ENCODE results near the gene NUDT2. TPM values are rescaled to one million over a fixed set of nuclear protein-coding genes. Genes with fewer than 3 reads are reported as not detected.

Gene NUDT2
- polyA plus RNA-seq: 62.6 and 88.3 TPM in 2 replicates
- polyA minus RNA-seq: 20.0 and 21.4 TPM in 2 replicates

DNA sequence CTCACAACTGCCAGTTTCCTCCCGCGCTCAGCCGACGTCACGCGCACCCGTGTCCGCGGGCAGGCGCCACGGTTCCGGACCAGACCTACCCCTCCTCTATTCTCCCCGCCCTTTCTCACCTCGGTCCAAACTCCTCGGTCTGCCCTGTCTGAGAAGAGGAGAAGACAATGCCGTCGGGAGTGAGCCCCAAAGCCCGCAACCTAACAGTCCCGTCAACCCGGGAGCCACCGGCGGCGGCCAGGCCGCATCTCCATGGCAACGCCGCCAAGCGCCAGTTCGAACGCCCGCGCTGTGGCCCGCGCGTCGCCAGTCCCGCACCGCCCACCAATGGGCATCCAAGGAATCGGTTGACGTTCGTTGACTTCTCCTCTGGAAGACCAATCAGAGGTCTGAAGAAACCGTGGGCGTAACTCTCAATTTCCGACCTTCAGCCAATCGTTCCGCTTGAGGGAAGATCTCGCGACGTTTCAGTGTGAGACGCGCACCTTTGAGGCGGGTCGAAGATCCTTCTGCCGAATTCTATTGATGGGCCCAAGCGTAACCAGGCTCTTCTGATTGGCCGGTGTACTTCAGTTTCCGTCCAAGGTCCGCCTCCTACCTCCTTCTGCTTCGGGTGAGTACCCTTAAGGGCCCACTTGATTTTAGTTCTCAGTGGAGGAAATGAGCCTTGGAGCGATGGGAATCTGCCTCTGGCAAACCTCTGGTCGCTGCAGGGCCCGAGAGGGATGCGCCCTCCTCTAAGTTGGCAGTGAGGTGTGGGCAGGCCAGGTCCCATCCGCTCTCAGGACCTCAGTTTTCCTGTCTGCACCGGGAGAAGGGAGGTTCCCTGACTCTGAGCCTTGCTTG, at the start of gene NUDT2, which contains the start of gene KIF24:
Gene NUDT2 (plus strand): TSS at position 583 of the 846 bp plus-strand sequence. CDS start 9,471 bp downstream, outside the sequence.
Gene KIF24 (minus strand): TSS at position 282 of the 846 bp plus-strand sequence. CDS start 17,922 bp downstream, outside the sequence.
- Histone ChIP-seq H3K27me3 (ENCODE audit: insufficient read depth, low read depth, low read length) (no peaks in the 10 kb centered on the region), H3K9ac (ENCODE audit: low read length) (peak within 1 kb of the TSS; percentile 83), H3K4me3 (ENCODE audit: low read length) (peak within 1 kb of the TSS; percentile 82), H3F3A (ENCODE audit: insufficient read depth, low read length, poor library complexity, severe bottlenecking) (no peaks in the 10 kb centered on the region), H3K36me3 (ENCODE audit: insufficient read depth, low read length) (no peaks in the 10 kb centered on the region), H4K20me1 (ENCODE audit: insufficient read depth) (no peaks in the 10 kb centered on the region), H3K27ac (ENCODE audit: low read length) (peak within 1 kb of the TSS; percentile 85), H2AFZ (ENCODE audit: low read depth, low read length) (peak within 1 kb of the TSS; percentile 73), H3K9me2 (ENCODE audit: insufficient read depth, low read length) (no peaks in the 10 kb centered on the region), H3K9me3 (ENCODE audit: low read length) (no peaks in the 10 kb centered on the region), H3K79me2 (replicated peaks; ENCODE audit: insufficient read depth, low read length) (peaks cover 19% of the 10 kb centered on the region), H3K4me2 (ENCODE audit: low read length) (peak within 1 kb of the TSS; percentile 87)
- TF ChIP-seq, protein P1, sequence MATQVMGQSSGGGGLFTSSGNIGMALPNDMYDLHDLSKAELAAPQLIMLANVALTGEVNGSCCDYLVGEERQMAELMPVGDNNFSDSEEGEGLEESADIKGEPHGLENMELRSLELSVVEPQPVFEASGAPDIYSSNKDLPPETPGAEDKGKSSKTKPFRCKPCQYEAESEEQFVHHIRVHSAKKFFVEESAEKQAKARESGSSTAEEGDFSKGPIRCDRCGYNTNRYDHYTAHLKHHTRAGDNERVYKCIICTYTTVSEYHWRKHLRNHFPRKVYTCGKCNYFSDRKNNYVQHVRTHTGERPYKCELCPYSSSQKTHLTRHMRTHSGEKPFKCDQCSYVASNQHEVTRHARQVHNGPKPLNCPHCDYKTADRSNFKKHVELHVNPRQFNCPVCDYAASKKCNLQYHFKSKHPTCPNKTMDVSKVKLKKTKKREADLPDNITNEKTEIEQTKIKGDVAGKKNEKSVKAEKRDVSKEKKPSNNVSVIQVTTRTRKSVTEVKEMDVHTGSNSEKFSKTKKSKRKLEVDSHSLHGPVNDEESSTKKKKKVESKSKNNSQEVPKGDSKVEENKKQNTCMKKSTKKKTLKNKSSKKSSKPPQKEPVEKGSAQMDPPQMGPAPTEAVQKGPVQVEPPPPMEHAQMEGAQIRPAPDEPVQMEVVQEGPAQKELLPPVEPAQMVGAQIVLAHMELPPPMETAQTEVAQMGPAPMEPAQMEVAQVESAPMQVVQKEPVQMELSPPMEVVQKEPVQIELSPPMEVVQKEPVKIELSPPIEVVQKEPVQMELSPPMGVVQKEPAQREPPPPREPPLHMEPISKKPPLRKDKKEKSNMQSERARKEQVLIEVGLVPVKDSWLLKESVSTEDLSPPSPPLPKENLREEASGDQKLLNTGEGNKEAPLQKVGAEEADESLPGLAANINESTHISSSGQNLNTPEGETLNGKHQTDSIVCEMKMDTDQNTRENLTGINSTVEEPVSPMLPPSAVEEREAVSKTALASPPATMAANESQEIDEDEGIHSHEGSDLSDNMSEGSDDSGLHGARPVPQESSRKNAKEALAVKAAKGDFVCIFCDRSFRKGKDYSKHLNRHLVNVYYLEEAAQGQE (IDR thresholded peaks at IDR 0.05; ENCODE audit: borderline replicate concordance): peak; percentile 63
- TF ChIP-seq POLR2AphosphoS5 (IDR thresholded peaks at IDR 0.05): peak; percentile 76
- peak; percentile 74 for TF ChIP-seq TAF1 (IDR thresholded peaks at IDR 0.05; ENCODE audit: low read depth)
- TF ChIP-seq, protein P2, sequence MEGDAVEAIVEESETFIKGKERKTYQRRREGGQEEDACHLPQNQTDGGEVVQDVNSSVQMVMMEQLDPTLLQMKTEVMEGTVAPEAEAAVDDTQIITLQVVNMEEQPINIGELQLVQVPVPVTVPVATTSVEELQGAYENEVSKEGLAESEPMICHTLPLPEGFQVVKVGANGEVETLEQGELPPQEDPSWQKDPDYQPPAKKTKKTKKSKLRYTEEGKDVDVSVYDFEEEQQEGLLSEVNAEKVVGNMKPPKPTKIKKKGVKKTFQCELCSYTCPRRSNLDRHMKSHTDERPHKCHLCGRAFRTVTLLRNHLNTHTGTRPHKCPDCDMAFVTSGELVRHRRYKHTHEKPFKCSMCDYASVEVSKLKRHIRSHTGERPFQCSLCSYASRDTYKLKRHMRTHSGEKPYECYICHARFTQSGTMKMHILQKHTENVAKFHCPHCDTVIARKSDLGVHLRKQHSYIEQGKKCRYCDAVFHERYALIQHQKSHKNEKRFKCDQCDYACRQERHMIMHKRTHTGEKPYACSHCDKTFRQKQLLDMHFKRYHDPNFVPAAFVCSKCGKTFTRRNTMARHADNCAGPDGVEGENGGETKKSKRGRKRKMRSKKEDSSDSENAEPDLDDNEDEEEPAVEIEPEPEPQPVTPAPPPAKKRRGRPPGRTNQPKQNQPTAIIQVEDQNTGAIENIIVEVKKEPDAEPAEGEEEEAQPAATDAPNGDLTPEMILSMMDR (IDR thresholded peaks at IDR 0.05; ENCODE audit: poor library complexity, severe bottlenecking): peak; percentile 30
- peak; percentile 10 for TF ChIP-seq EP300 (conservative IDR thresholded peaks at IDR 0.05; ENCODE audit: poor library complexity, severe bottlenecking)
- TF ChIP-seq EZH2 (IDR thresholded peaks at IDR 0.05; ENCODE audit: borderline replicate concordance, insufficient read depth, low read length, poor library complexity, severe bottlenecking): no peak
- TF ChIP-seq MXI1 (conservative IDR thresholded peaks at IDR 0.05; ENCODE audit: poor library complexity, severe bottlenecking): peak; percentile 99
- peak; percentile 24 for TF ChIP-seq SMC3 (conservative IDR thresholded peaks at IDR 0.05; ENCODE audit: poor library complexity)
- peak; percentile 40 for TF ChIP-seq RAD21 (conservative IDR thresholded peaks at IDR 0.05)

DNA sequence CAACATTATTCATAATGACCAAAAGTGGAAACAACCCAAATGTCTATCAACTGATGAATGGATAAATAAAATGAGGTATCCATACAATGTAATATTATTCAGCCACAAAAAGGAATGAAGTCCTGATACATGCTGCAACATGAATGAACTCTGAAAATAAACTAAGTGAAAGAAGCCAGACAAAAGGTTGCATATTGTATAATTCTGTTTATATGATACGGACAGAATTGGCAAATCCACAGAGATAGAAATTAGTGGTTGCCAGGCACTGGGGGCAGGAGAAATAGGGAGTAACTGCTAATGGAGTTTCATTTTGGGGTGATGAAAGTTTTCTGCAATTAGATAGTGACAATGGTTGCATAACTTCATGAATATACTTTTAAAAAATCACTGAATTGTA, 47.3 kb upstream of the NUDT2 start:
- H3K9me2 ChIP-seq (ENCODE audit: insufficient read depth, low read length): no peaks in the 10 kb centered on the region
- H3K4me3 ChIP-seq (ENCODE audit: low read length): no peak overlapping the region
- H4K20me1 ChIP-seq (ENCODE audit: insufficient read depth): no peaks in the 10 kb centered on the region
- no peaks in the 10 kb centered on the region for H3K9me3 ChIP-seq (ENCODE audit: low read length)
- H3K9ac ChIP-seq (ENCODE audit: low read length): no peak overlapping the region
- H3F3A ChIP-seq (ENCODE audit: insufficient read depth, low read length, poor library complexity, severe bottlenecking): no peaks in the 10 kb centered on the region
- TF ChIP-seq EP300 (conservative IDR thresholded peaks at IDR 0.05; ENCODE audit: poor library complexity, severe bottlenecking): no peak
- TF ChIP-seq MXI1 (conservative IDR thresholded peaks at IDR 0.05; ENCODE audit: poor library complexity, severe bottlenecking): no peak
- TF ChIP-seq, protein P2 (IDR thresholded peaks at IDR 0.05; ENCODE audit: poor library complexity, severe bottlenecking): no peak
- TF ChIP-seq, protein P1 (IDR thresholded peaks at IDR 0.05; ENCODE audit: borderline replicate concordance): no peak
- TF ChIP-seq SMC3 (conservative IDR thresholded peaks at IDR 0.05; ENCODE audit: poor library complexity): no peak
- TF ChIP-seq POLR2AphosphoS5 (IDR thresholded peaks at IDR 0.05): no peak
- no peak for TF ChIP-seq RAD21 (conservative IDR thresholded peaks at IDR 0.05)
- TF ChIP-seq EZH2 (IDR thresholded peaks at IDR 0.05; ENCODE audit: borderline replicate concordance, insufficient read depth, low read length, poor library complexity, severe bottlenecking): no peak
- no peak overlapping the region for H3K4me2 ChIP-seq (ENCODE audit: low read length)
- no peak overlapping the region for H2AFZ ChIP-seq (ENCODE audit: low read depth, low read length)
- no peaks in the 10 kb centered on the region for H3K36me3 ChIP-seq (ENCODE audit: insufficient read depth, low read length)
- no peaks in the 10 kb centered on the region for H3K79me2 ChIP-seq (replicated peaks; ENCODE audit: insufficient read depth, low read length)
- no peak overlapping the region for H3K27ac ChIP-seq (ENCODE audit: low read length)
- H3K27me3 ChIP-seq (ENCODE audit: insufficient read depth, low read depth, low read length): no peaks in the 10 kb centered on the region

Measured in neural cell (in vitro differentiated cells).